Neuronal stem cell (in vitro differentiated cells): Measurements from ENCODE around the gene AATK. TPM values are rescaled to one million over a fixed set of nuclear protein-coding genes. Genes with fewer than 3 reads are reported as not detected.
A peak's percentile ranks its signal among the peaks of the same experiment; 100 is the strongest.

Source experiments
- DNase-seq: peaks from one replicate; pipeline ENCODE4 v3.0.0-alpha.2; 2013; ENCODE audit warnings: low spot score
- H2AFZ ChIP-seq: one replicate; pipeline ENCODE4 v1.6.1; 2013; ENCODE audit warnings: mild to moderate bottlenecking, low read length, inconsistent platforms
- H2AK5ac ChIP-seq: 2 replicates; pipeline ENCODE4 v1.6.1; 2013; ENCODE audit warnings: low read depth, mild to moderate bottlenecking, inconsistent platforms, low read length, moderate library complexity, mixed read lengths
- H2BK120ac ChIP-seq: 2 replicates; pipeline ENCODE4 v1.6.1; 2013; ENCODE audit warnings: low read depth, mild to moderate bottlenecking, inconsistent platforms, low read length, moderate library complexity, mixed read lengths
- H2BK12ac ChIP-seq: one replicate; pipeline ENCODE4 v1.6.1; 2013; ENCODE audit warnings: low read length, inconsistent platforms
- H2BK15ac ChIP-seq: 2 replicates; pipeline ENCODE4 v1.6.1; 2013; ENCODE audit warnings: mild to moderate bottlenecking, low read length, inconsistent platforms, mixed read lengths
- H2BK5ac ChIP-seq: one replicate; pipeline ENCODE4 v1.6.1; 2013; ENCODE audit warnings: inconsistent platforms, mild to moderate bottlenecking, low read length, moderate library complexity
- H3K14ac ChIP-seq: one replicate; pipeline ENCODE4 v1.6.1; 2013; ENCODE audit warnings: low read length, inconsistent platforms
- H3K18ac ChIP-seq: 2 replicates; pipeline ENCODE4 v1.6.1; 2013; ENCODE audit warnings: low read length, inconsistent platforms
- H3K23ac ChIP-seq: 2 replicates; pipeline ENCODE4 v1.6.1; 2013; ENCODE audit warnings: low read depth, mild to moderate bottlenecking, mixed read lengths, low read length, inconsistent platforms; ENCODE audit not compliant: poor library complexity
- H3K27ac ChIP-seq: replicated peaks from 3 replicates; pipeline ENCODE4 v1.5.1; 2013; ENCODE audit warnings: low read length, inconsistent platforms
- H3K27me3 ChIP-seq, 3 experiments: 2 replicates each; pipeline ENCODE4 v1.6.1; 2013; ENCODE audit warnings: low read length in 3 of 3, mild to moderate bottlenecking in 2 of 3, inconsistent platforms in 1 of 3, low read depth in 1 of 3, mixed read lengths in 1 of 3, moderate library complexity in 1 of 3; ENCODE audit not compliant: control insufficient read depth in 3 of 3, insufficient read depth in 3 of 3
- H3K36me3 ChIP-seq, 2 donors: replicated peaks in 1 of 2; 2 replicates each; pipeline ENCODE4 v1.6.1; 2013; ENCODE audit warnings: low read length in 2 of 2; ENCODE audit not compliant: control insufficient read depth in 2 of 2, insufficient read depth in 2 of 2
- H3K4ac ChIP-seq: 2 replicates; pipeline ENCODE4 v1.6.1; 2013; ENCODE audit warnings: inconsistent platforms, mild to moderate bottlenecking, low read length, moderate library complexity
- H3K4me1 ChIP-seq, 2 donors: 1 replicate in 1 of 2; 2 replicates in 1 of 2; pipeline ENCODE4 v1.6.1; 2013; ENCODE audit warnings: low read length in 2 of 2, low read depth in 1 of 2; ENCODE audit not compliant: control insufficient read depth in 2 of 2, insufficient read depth in 1 of 2
- H3K4me2 ChIP-seq: one replicate; pipeline ENCODE4 v1.6.1; 2013; ENCODE audit warnings: mild to moderate bottlenecking, low read length, inconsistent platforms; ENCODE audit not compliant: insufficient read depth, poor library complexity, severe bottlenecking
- H3K4me3 ChIP-seq, 2 donors: 2 replicates each; pipeline ENCODE4 v1.5.1; 2013; ENCODE audit warnings: low read length in 2 of 2, mild to moderate bottlenecking in 2 of 2, inconsistent platforms in 1 of 2, moderate library complexity in 1 of 2
- H3K79me1 ChIP-seq: one replicate; pipeline ENCODE4 v1.6.1; 2013; ENCODE audit warnings: low read depth, mild to moderate bottlenecking, inconsistent platforms, low read length, moderate library complexity
- H3K9ac ChIP-seq: one replicate; pipeline ENCODE4 v1.6.1; 2013; ENCODE audit warnings: mild to moderate bottlenecking, low read depth, low read length, inconsistent platforms; ENCODE audit not compliant: poor library complexity
- H3K9me3 ChIP-seq, 2 donors: replicated peaks in 1 of 2; 2 replicates each; pipeline versions ENCODE3 to v1.6.1; 2013; ENCODE audit warnings: low read length in 2 of 2, mild to moderate bottlenecking in 2 of 2, inconsistent platforms in 1 of 2, low read depth in 1 of 2, mixed read lengths in 1 of 2, moderate library complexity in 1 of 2; ENCODE audit not compliant: control insufficient read depth in 2 of 2, insufficient read depth in 1 of 2
- H4K8ac ChIP-seq: one replicate; pipeline ENCODE4 v1.6.1; 2013; ENCODE audit warnings: low read depth, mild to moderate bottlenecking, inconsistent platforms, low read length, moderate library complexity
- H4K91ac ChIP-seq: one replicate; pipeline ENCODE4 v1.6.1; 2013; ENCODE audit warnings: low read length, low read depth, mild to moderate bottlenecking, inconsistent platforms; ENCODE audit not compliant: poor library complexity
- WGBS, 2 donors: extraction: QIAGEN DNeasy Blood & Tissue Kit; methylation state at CpG; one replicate each; pipeline ENCODE4 v1.1.7; 2013; ENCODE audit warnings: missing lambda C conversion rate in 2 of 2, mixed read lengths in 1 of 2; ENCODE audit not compliant: insufficient read length in 2 of 2, insufficient replicate concordance in 1 of 2; ENCODE audit errors: extremely low coverage in 2 of 2; 5-methylcytosine and 5-hydroxymethylcytosine counted together
- polyA plus RNA-seq, 2 experiments: library from polyadenylated mRNA; stranded (reverse); fragments of 200-250 nt; gene quantifications; one replicate each; pipeline ENCODE4 v1.2.3, GENCODE V29; 2013

AATK gene
- polyA plus RNA-seq (2013, experiment 1 of 2), result 5.6 TPM
- polyA plus RNA-seq (2013, experiment 2 of 2), result 5.4 TPM

- Histone ChIP-seq H4K8ac (peak within 1 kb of the TSS; percentile 65), H4K91ac (peak within 1 kb of the TSS; percentile 95), H3K23ac (peak within 1 kb of the TSS; percentile 89), H3K27me3 (peaks cover 0 to 11% (median 2%) of the 10 kb centered on the region in 3 experiments), H3K27ac (peak within 1 kb of the TSS; percentile 27), H3K36me3 (peaks cover 0 to 2% of the 10 kb centered on the region in 2 donors), H3K9ac (peak within 1 kb of the TSS; percentile 88), H2AFZ (peak within 1 kb of the TSS; percentile 92), H3K4me1 (peaks cover 12 to 19% of the 10 kb centered on the region in 2 donors), H2BK5ac (peak within 1 kb of the TSS; percentile 71), H2BK12ac (peak within 1 kb of the TSS; percentile 97), H3K4me3 (peak within 1 kb of the TSS; percentile 53 to 82), H3K4me2 (peak within 1 kb of the TSS; percentile 86), H2AK5ac (peak within 1 kb of the TSS; percentile 99), H3K9me3 (peaks cover 0 to 3% of the 10 kb centered on the region in 2 donors), H3K4ac (peak within 1 kb of the TSS; percentile 76), H2BK15ac (peak within 1 kb of the TSS; percentile 99), H2BK120ac (peak within 1 kb of the TSS; percentile 100), H3K14ac (peak within 1 kb of the TSS; percentile 94), H3K18ac (peak within 1 kb of the TSS; percentile 98), H3K79me1 (peaks cover 6% of the 10 kb centered on the region)
- DNase-seq, result no peak
- WGBS, 2 donors, result no CpG with 5 or more reads among the region's 62 CpGs
These were observed at the start of gene AATK for GRCh38 chr17:81166033-81166492. TSS of gene AATK (minus strand) at chr17:81166221. CDS start at chr17:81165992, 229 bp downstream.

GRCh38 chr17:81213978-81214377, 48.0 kb upstream of the AATK start:
- no peaks in the 10 kb centered on the region for H3K4me1 ChIP-seq
- H2BK15ac ChIP-seq, result no peak overlapping the region
- no peak overlapping the region for H3K4me2 ChIP-seq
- WGBS, 2 donors, result no CpG with 5 or more reads among the region's 8 CpGs
- no peak overlapping the region for H3K27ac ChIP-seq
- no peaks in the 10 kb centered on the region for H3K27me3 ChIP-seq
- no peak overlapping the region for H3K4ac ChIP-seq
- H3K23ac ChIP-seq, result no peak overlapping the region
- H3K9ac ChIP-seq, result no peak overlapping the region
- no peak overlapping the region for H2BK12ac ChIP-seq
- peaks cover 0 to 1% of the 10 kb centered on the region in 2 donors for H3K9me3 ChIP-seq
- H3K4me3 ChIP-seq, result no peak overlapping the region
- H2BK120ac ChIP-seq, result no peak overlapping the region
- no peak overlapping the region for H4K91ac ChIP-seq
- H3K14ac ChIP-seq, result no peak overlapping the region
- DNase-seq, result no peak
- H3K18ac ChIP-seq, result no peak overlapping the region
- H2AK5ac ChIP-seq, result no peak overlapping the region
- peaks cover 12% of the 10 kb centered on the region for H3K79me1 ChIP-seq
- peaks cover 8 to 31% of the 10 kb centered on the region in 2 donors for H3K36me3 ChIP-seq
- H2AFZ ChIP-seq, result no peak overlapping the region
- H2BK5ac ChIP-seq, result no peak overlapping the region
- no peak overlapping the region for H4K8ac ChIP-seq

- Histone ChIP-seq H2BK12ac (no peak overlapping the region), H2BK15ac (no peak overlapping the region), H2AK5ac (no peak overlapping the region), H4K8ac (no peak overlapping the region), H3K9ac (no peak overlapping the region), H3K36me3 (peaks cover 11 to 38% of the 10 kb centered on the region in 2 donors), H3K27me3 (no peaks in the 10 kb centered on the region), H2BK5ac (peak overlapping the region; percentile 95), H3K27ac (no peak overlapping the region), H3K4me1 (no peaks in the 10 kb centered on the region), H3K18ac (peak overlapping the region; percentile 17), H3K9me3 (peaks cover 0 to 5% of the 10 kb centered on the region in 2 donors), H2AFZ (no peak overlapping the region), H3K23ac (no peak overlapping the region), H3K79me1 (peaks cover 17% of the 10 kb centered on the region), H3K4ac (no peak overlapping the region), H3K4me2 (no peak overlapping the region), H4K91ac (no peak overlapping the region), H3K4me3 (peak overlapping the region in 1 of 2 donors; percentile 15), H3K14ac (no peak overlapping the region), H2BK120ac (no peak overlapping the region)
- WGBS, 2 donors, result no CpG with 5 or more reads among the region's 9 CpGs
- no peak for DNase-seq
These were observed 46.3 kb upstream of the AATK start for GRCh38 chr17:81212365-81212764.

GRCh38 chr17:81210868-81211267, 44.8 kb upstream of the AATK start:
- H3K14ac ChIP-seq, result no peak overlapping the region
- H3K27me3 ChIP-seq, result no peaks in the 10 kb centered on the region
- no peak for DNase-seq
- no peak overlapping the region for H2BK5ac ChIP-seq
- peaks cover 10% of the 10 kb centered on the region for H3K79me1 ChIP-seq
- H3K9ac ChIP-seq, result no peak overlapping the region
- no peak overlapping the region for H3K4me2 ChIP-seq
- H3K18ac ChIP-seq, result no peak overlapping the region
- no peak overlapping the region for H2AFZ ChIP-seq
- no peaks in the 10 kb centered on the region for H3K4me1 ChIP-seq
- H3K27ac ChIP-seq, result no peak overlapping the region
- peak overlapping the region; percentile 1 for H3K23ac ChIP-seq
- H3K9me3 ChIP-seq, result peaks cover 0 to 5% of the 10 kb centered on the region in 2 donors
- no peak overlapping the region for H3K4ac ChIP-seq
- no peak overlapping the region for H2BK120ac ChIP-seq
- H2AK5ac ChIP-seq, result peak overlapping the region; percentile 2
- WGBS, 2 donors, result no CpG with 5 or more reads among the region's 14 CpGs
- H3K4me3 ChIP-seq, result no peak overlapping the region
- H2BK15ac ChIP-seq, result no peak overlapping the region
- H4K8ac ChIP-seq, result no peak overlapping the region
- H4K91ac ChIP-seq, result no peak overlapping the region
- H2BK12ac ChIP-seq, result no peak overlapping the region
- peaks cover 11 to 33% of the 10 kb centered on the region in 2 donors for H3K36me3 ChIP-seq
